ENCODE results near the gene LUZP2.

GRCh38 chr11:24651873-24652272 lies 155.0 kb downstream of the LUZP2 start:
- TF ChIP-seq POLR2AphosphoS5 (IDR thresholded peaks at IDR 0.05; ENCODE audit: control insufficient read depth, insufficient read depth, low read depth, low read length) (no peak), RFX5 (IDR thresholded peaks at IDR 0.05; ENCODE audit: low read depth, low read length) (no peak), GATAD2A (IDR thresholded peaks at IDR 0.05) (no peak), NUFIP1 (IDR thresholded peaks at IDR 0.05; ENCODE audit: partially characterized antibody) (no peak), CHD2 (IDR thresholded peaks at IDR 0.05; ENCODE audit: low read depth, low read length) (no peak)
